Neural cell (in vitro differentiated cells): ENCODE results near the gene ETDC. TPM values are rescaled to one million over a fixed set of nuclear protein-coding genes. Genes with fewer than 3 reads are reported as not detected.

Source experiments
- H2AFZ ChIP-seq: fragments of 200-600, 300-800 bp; sonication (generic), shearing (Covaris generic); 2 replicates; pipeline ENCODE4 v1.6.0; 2014; ENCODE audit warnings: low read depth, mild to moderate bottlenecking, antibody characterized with exemption, low read length, moderate library complexity
- H3F3A ChIP-seq: fragments of 200-600 bp; shearing (Covaris generic); 2 replicates; pipeline ENCODE4 v1.6.1; 2016; ENCODE audit warnings: mild to moderate bottlenecking, moderate library complexity, mixed read lengths, antibody characterized with exemption, low read length; ENCODE audit not compliant: insufficient read depth, poor library complexity, severe bottlenecking
- H3K27ac ChIP-seq: fragments of 200-600, 300-800 bp; sonication (generic), shearing (Covaris generic); 2 replicates; pipeline ENCODE4 v1.5.1; 2014; ENCODE audit warnings: mild to moderate bottlenecking, low read length, moderate library complexity
- H3K27me3 ChIP-seq: fragments of 300-800, 200-600 bp; sonication (generic), shearing (Covaris generic); 2 replicates; pipeline ENCODE4 v1.6.0; 2014; ENCODE audit warnings: mild to moderate bottlenecking, low read depth, low read length, moderate library complexity; ENCODE audit not compliant: insufficient read depth
- H3K36me3 ChIP-seq: fragments of 300-800, 200-600 bp; sonication (generic), shearing (Covaris generic); 2 replicates; pipeline ENCODE4 v1.5.1; 2014; ENCODE audit warnings: mild to moderate bottlenecking, antibody characterized with exemption, low read length, moderate library complexity; ENCODE audit not compliant: insufficient read depth
- H3K4me2 ChIP-seq: fragments of 300-800, 200-600 bp; sonication (generic), shearing (Covaris generic); 2 replicates; pipeline ENCODE4 v1.6.0; 2014; ENCODE audit warnings: mild to moderate bottlenecking, low read length
- H3K4me3 ChIP-seq: fragments of 300-800, 200-600 bp; sonication (generic), shearing (Covaris generic); 2 replicates; pipeline ENCODE4 v1.5.1; 2014; ENCODE audit warnings: mild to moderate bottlenecking, low read length, moderate library complexity
- H3K79me2 ChIP-seq: fragments of 200-600 bp; shearing (Covaris generic); replicated peaks from 2 replicates; pipeline ENCODE4 v1.6.0; 2014; ENCODE audit warnings: mild to moderate bottlenecking, low read length, moderate library complexity; ENCODE audit not compliant: insufficient read depth
- H3K9ac ChIP-seq: fragments of 300-800, 200-600 bp; sonication (generic), shearing (Covaris generic); 2 replicates; pipeline ENCODE4 v1.6.1; 2016; ENCODE audit warnings: mild to moderate bottlenecking, low read length, mixed read lengths
- H3K9me2 ChIP-seq: fragments of 200-600 bp; shearing (Covaris generic); 2 replicates; pipeline ENCODE4 v1.6.1; 2016; ENCODE audit warnings: mild to moderate bottlenecking, low read length, mixed read lengths; ENCODE audit not compliant: insufficient read depth
- H3K9me3 ChIP-seq: fragments of 200-600, 300-800 bp; sonication (generic), shearing (Covaris generic); 2 replicates; pipeline ENCODE4 v1.6.1; 2016; ENCODE audit warnings: mild to moderate bottlenecking, mixed run types, low read length, moderate library complexity, mixed read lengths
- H4K20me1 ChIP-seq: fragments of 200-600 bp; shearing (Covaris generic); 2 replicates; pipeline ENCODE4 v1.6.1; 2016; ENCODE audit warnings: mild to moderate bottlenecking, mixed run types; ENCODE audit not compliant: insufficient read depth
- EP300 ChIP-seq: fragments of 450-650 bp; conservative IDR thresholded peaks from 2 replicates; pipeline ENCODE4 v1.6.1; 2014; ENCODE audit warnings: antibody characterized with exemption, mild to moderate bottlenecking, moderate library complexity; ENCODE audit not compliant: poor library complexity, severe bottlenecking
- EZH2 ChIP-seq: fragments of 200-600, 300-800 bp; shearing (Covaris generic), sonication (generic); IDR thresholded peaks from 2 replicates; pipeline ENCODE4 v1.6.1; 2014; ENCODE audit warnings: antibody characterized with exemption, low read length, borderline replicate concordance, mild to moderate bottlenecking; ENCODE audit not compliant: insufficient read depth, poor library complexity, severe bottlenecking
- MXI1 ChIP-seq: fragments of 450-650 bp; conservative IDR thresholded peaks from 2 replicates; pipeline ENCODE4 v1.6.1; 2014; ENCODE audit warnings: antibody characterized with exemption, mild to moderate bottlenecking; ENCODE audit not compliant: poor library complexity, severe bottlenecking
- POLR2AphosphoS5 ChIP-seq: IDR thresholded peaks from 2 replicates; pipeline ENCODE4 v1.6.1; 2012
- RAD21 ChIP-seq: fragments of 450-650 bp; conservative IDR thresholded peaks from 2 replicates; pipeline ENCODE4 v1.6.1; 2014; ENCODE audit warnings: antibody characterized with exemption, mild to moderate bottlenecking, moderate library complexity
- SMC3 ChIP-seq: fragments of 450-650 bp; conservative IDR thresholded peaks from 2 replicates; pipeline ENCODE4 v1.6.1; 2014; ENCODE audit warnings: antibody characterized with exemption, mild to moderate bottlenecking, moderate library complexity; ENCODE audit not compliant: poor library complexity
- TAF1 ChIP-seq: IDR thresholded peaks from 2 replicates; pipeline ENCODE4 v1.6.1; 2012; ENCODE audit warnings: low read depth
- polyA plus RNA-seq: library from polyadenylated mRNA; depleted of rRNA; stranded (reverse); fragments of >200 nt; gene quantifications from 2 replicates; pipeline ENCODE4 v1.2.3, GENCODE V29; 2014
- TF ChIP-seq, protein P1 (sequence below): IDR thresholded peaks from 2 replicates; pipeline ENCODE4 v1.6.1; 2012; ENCODE audit warnings: borderline replicate concordance
- TF ChIP-seq, protein P2 (sequence below): fragments of 450-650 bp; IDR thresholded peaks from 2 replicates; pipeline ENCODE4 v1.5.1; 2014; ENCODE audit warnings: antibody characterized with exemption, mild to moderate bottlenecking, moderate library complexity; ENCODE audit not compliant: poor library complexity, severe bottlenecking

The ETDC gene
- polyA plus RNA-seq, 1 donor from 2014 or later: not detected

DNA sequence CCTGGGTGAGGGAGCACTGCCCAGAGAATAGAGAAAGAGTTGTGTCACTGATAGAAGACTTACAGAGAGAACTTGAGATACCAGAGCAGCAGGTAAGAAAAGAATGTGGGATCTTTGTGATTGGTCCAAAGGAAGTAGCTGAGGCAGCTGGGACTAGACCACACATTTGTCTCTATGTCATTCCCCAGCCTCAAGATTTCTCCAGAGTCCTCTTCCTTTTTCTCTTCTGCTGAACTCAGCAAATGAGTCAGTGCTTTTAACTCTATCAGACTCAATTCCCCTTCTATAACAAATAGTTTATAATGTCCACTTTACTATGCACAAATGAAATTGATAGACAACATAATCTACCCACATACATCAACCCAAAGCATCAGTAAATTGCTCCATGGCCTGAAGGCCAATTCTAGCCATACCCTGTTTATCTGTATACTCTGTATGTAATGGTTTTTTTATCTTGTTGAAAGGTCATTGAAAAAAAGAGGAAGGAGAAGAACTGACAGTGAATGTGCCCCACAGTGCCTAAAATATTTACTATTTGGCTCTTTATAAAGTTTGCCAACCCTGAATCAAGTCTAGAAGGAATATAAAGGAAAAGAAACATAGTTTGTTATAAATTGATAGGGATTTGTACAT lies 38.2 kb downstream of the ETDC start:
- Histone ChIP-seq H3K79me2 (peaks cover 3% of the 10 kb centered on the region), H3K36me3 (no peaks in the 10 kb centered on the region), H3F3A (no peaks in the 10 kb centered on the region), H3K4me2 (no peak overlapping the region), H3K9me2 (no peaks in the 10 kb centered on the region), H3K27me3 (no peaks in the 10 kb centered on the region), H3K4me3 (no peak overlapping the region), H3K9ac (no peak overlapping the region), H4K20me1 (no peaks in the 10 kb centered on the region), H3K27ac (no peak overlapping the region), H2AFZ (no peak overlapping the region), H3K9me3 (no peaks in the 10 kb centered on the region)
- TF ChIP-seq RAD21: no peak
- TF ChIP-seq MXI1: no peak
- TF ChIP-seq EP300: no peak
- TF ChIP-seq SMC3: no peak
- TF ChIP-seq, protein P1, sequence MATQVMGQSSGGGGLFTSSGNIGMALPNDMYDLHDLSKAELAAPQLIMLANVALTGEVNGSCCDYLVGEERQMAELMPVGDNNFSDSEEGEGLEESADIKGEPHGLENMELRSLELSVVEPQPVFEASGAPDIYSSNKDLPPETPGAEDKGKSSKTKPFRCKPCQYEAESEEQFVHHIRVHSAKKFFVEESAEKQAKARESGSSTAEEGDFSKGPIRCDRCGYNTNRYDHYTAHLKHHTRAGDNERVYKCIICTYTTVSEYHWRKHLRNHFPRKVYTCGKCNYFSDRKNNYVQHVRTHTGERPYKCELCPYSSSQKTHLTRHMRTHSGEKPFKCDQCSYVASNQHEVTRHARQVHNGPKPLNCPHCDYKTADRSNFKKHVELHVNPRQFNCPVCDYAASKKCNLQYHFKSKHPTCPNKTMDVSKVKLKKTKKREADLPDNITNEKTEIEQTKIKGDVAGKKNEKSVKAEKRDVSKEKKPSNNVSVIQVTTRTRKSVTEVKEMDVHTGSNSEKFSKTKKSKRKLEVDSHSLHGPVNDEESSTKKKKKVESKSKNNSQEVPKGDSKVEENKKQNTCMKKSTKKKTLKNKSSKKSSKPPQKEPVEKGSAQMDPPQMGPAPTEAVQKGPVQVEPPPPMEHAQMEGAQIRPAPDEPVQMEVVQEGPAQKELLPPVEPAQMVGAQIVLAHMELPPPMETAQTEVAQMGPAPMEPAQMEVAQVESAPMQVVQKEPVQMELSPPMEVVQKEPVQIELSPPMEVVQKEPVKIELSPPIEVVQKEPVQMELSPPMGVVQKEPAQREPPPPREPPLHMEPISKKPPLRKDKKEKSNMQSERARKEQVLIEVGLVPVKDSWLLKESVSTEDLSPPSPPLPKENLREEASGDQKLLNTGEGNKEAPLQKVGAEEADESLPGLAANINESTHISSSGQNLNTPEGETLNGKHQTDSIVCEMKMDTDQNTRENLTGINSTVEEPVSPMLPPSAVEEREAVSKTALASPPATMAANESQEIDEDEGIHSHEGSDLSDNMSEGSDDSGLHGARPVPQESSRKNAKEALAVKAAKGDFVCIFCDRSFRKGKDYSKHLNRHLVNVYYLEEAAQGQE: no peak

DNA sequence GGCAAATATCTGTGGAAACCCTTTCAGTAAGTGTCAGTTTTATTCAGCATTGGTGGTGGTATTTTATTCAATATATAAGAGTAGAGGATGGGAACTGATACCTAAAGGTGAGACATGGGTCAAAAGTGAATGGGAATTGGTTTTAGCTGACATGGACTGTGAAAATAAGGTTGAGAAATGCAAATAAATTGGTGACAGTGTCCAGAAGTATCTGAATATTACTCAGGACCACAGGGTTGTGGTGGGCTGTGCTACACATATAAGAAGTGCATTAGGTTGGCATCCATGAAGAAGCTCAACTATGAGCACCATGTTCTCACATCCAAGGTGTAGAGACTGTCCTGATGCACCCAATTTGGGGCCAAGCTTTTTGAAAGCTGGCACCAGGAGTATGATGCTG lies 45.0 kb downstream of the ETDC start:
- H3K79me2 ChIP-seq: no peaks in the 10 kb centered on the region
- no peaks in the 10 kb centered on the region for H3F3A ChIP-seq
- H3K4me2 ChIP-seq: no peak overlapping the region
- no peak overlapping the region for H3K9ac ChIP-seq
- H3K27me3 ChIP-seq: no peaks in the 10 kb centered on the region
- H3K9me2 ChIP-seq: no peaks in the 10 kb centered on the region
- no peaks in the 10 kb centered on the region for H4K20me1 ChIP-seq
- TF ChIP-seq RAD21 (no peak), MXI1 (no peak), TAF1 (no peak), POLR2AphosphoS5 (no peak), EZH2 (no peak), EP300 (no peak), SMC3 (no peak)
- TF ChIP-seq, protein P1: no peak
- TF ChIP-seq, protein P2, sequence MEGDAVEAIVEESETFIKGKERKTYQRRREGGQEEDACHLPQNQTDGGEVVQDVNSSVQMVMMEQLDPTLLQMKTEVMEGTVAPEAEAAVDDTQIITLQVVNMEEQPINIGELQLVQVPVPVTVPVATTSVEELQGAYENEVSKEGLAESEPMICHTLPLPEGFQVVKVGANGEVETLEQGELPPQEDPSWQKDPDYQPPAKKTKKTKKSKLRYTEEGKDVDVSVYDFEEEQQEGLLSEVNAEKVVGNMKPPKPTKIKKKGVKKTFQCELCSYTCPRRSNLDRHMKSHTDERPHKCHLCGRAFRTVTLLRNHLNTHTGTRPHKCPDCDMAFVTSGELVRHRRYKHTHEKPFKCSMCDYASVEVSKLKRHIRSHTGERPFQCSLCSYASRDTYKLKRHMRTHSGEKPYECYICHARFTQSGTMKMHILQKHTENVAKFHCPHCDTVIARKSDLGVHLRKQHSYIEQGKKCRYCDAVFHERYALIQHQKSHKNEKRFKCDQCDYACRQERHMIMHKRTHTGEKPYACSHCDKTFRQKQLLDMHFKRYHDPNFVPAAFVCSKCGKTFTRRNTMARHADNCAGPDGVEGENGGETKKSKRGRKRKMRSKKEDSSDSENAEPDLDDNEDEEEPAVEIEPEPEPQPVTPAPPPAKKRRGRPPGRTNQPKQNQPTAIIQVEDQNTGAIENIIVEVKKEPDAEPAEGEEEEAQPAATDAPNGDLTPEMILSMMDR: no peak
- no peaks in the 10 kb centered on the region for H3K36me3 ChIP-seq
- H3K4me3 ChIP-seq: no peak overlapping the region
- no peak overlapping the region for H3K27ac ChIP-seq
- no peak overlapping the region for H2AFZ ChIP-seq
- H3K9me3 ChIP-seq: no peaks in the 10 kb centered on the region

Other genes starting within 250 kb of the ETDC start
- 1.0 and 2.0 TPM in 2 replicates for gene SMIM10L2B, start 210.8 kb upstream of the ETDC start, polyA plus RNA-seq
- gene ETDB, start 189.0 kb upstream of the ETDC start, polyA plus RNA-seq: not detected in 2 replicates
- gene CT55, start 138.1 kb upstream of the ETDC start, polyA plus RNA-seq: 2.1 TPM in 1 of 2 replicates, not detected in the other
- gene ETDA, start 57.4 kb upstream of the ETDC start, polyA plus RNA-seq: 1.6 TPM in 1 of 2 replicates, not detected in the other
- 7.5 and 7.7 TPM in 2 replicates for gene ZNF75D, start 34.6 kb downstream of the ETDC start, polyA plus RNA-seq
- 39.7 and 51.1 TPM in 2 replicates for gene ZNF449, start 35.3 kb downstream of the ETDC start, polyA plus RNA-seq
- gene SMIM10L2A, start 112.5 kb downstream of the ETDC start, polyA plus RNA-seq: 4.7 and 5.4 TPM in 2 replicates
- 44.8 and 57.1 TPM in 2 replicates for gene INTS6L, start 211.2 kb downstream of the ETDC start, polyA plus RNA-seq